ENCODE data around the gene CELSR3.

Gene CELSR3

DNA sequence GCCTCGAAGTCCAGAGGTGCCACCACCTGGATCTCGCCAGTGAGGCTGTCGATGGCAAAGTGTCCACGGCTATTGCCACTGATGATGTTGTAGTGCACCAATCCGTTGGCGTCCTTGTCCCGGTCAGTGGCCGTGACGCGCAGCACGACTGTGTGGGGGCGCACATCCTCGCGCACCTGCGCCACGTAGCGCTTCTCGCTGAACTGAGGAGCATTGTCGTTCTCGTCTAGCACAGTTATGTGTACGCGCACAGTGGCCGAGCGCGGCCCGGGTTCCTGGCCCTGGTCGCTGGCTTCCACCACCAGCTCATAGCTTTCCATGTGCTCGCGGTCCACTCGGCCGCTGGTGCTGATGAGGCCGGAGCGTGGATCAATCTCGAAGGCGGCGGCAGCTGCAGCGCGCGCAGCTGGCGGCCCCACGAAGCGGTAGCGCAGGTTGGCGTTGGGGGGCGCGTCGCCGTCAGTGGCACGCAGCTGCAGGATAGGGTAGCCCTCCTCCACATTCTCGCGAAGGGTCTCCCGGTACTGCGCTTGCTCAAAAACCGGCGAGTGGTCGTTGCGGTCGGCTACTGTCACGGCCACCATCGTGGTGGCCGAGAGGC, 1.8 kb downstream of the CELSR3 start:
- DNase-seq: no peak

DNA sequence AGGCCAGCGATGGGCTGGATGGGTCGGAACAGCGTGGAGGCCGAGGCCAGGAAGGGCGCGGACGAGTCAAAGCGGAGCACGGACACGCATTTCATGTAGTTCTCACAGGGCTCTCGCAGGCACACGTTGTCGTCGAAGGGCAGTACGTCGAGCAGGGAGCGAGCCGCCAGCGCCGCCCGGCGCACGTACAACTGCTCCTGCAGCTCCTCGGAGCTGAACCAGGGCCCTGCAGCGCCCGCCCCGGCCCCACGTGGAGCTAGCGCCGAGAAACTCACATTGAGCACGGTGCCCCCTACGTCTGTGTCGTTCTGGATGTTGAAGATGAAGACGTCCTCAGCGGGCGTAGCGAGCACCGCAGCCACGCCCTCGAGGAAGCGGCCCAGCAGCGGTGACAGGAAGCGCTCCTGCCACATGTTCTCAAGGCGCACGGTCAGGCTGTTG, 5.8 kb downstream of the CELSR3 start:
- no peak for DNase-seq

DNA sequence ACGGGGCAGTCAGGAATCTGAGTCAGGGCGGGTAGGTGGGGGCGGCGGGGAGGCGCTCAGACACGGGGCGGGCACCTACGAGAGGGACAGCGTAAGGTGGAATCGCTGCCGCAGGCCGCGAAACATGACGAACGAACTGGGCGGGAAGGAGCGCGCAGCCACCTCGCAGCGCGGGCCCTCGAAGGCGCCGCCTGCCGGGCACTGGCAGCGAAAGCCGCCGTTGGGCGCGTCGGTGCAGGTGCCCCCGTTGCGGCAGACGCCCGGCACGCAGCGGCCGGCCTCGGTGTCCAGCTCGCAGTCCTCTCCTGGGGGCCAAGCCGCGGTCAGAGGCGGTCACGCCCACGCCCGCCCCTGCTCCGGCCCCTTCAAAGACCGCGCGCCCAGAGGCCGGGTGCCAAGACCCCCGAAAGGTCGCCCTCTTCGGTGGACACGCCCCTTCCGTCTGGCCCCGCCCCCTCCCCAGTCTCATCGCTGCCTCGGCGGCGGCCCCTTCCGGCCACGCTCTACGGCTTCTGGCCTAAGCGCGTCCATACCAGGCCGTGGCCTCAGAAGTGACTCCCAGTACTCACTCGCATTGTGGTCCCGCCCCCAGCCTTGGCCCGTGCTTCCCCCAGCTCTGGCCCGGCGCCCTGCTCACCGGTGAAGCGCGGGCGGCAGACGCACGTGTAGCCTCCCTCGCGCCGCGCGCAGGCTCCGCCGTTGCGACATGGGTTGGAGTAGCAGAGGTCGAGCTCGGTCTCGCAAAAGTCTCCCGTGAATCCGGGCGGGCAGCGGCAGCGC, 6.4 kb downstream of the CELSR3 start:
- DNase-seq: no peak

DNA sequence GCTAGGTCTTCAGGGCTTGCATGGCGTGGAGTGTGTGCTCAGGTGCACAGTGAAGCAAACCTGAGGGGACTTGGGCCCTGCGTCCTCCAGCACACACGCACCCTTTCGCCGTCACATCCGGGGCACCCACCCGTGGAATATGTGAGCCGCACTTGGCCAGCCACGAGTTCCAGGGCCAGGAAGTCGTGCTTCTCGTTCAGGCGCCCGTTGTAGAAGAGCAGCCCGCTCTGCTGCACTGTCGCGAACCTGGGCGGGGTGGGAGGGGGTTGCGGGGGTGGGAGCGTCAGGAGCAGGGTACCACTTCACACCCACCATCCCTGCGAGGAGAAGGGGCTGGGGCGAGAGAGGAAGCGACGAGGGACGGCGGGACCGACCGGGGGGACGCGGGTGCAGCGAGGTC, 7.1 kb downstream of the CELSR3 start:
- DNase-seq: no peak

DNA sequence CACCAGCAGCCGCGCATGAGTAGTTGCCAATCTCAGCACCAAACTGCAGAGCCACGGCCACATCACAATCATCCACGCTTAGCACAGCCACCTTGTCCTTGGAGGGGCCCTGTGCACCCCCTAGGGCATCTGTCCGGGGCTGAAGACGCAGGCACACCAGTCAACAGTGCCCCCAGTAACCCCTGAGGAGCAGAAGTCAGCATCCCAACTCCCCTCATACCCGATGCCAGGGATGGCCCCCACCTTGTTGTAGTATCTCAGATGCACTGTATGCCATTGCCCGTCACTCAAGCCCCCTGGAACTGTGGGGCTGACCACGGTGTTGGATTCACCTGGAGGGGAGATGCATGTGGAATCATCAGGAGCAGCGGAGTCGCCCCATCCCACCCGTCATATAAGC, 7.6 kb downstream of the CELSR3 start:
- no peak for DNase-seq

GRCh38 chr3:48652923-48653715, 9.6 kb downstream of the CELSR3 start:
- no peak for DNase-seq

DNA sequence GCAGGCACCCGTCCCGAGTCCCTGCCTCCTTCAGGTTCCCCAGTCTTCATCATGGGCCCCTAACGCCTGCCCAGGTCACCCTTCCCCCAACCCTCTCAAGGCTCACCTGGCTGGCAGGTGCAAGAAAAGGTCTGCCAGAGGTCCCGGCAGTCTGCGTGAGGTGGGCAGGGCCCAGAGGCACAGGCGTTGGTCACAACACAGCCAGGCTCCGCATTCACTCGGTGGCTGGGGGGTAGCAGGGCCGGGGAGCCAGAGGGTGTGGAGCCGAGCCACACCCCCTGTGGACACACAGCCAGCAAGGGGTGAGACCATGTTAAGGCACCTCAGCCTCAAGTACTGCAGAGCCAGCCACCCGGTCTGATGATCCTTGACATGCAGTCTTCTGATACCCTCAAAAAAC, 10.9 kb downstream of the CELSR3 start:
- no peak for DNase-seq

DNA sequence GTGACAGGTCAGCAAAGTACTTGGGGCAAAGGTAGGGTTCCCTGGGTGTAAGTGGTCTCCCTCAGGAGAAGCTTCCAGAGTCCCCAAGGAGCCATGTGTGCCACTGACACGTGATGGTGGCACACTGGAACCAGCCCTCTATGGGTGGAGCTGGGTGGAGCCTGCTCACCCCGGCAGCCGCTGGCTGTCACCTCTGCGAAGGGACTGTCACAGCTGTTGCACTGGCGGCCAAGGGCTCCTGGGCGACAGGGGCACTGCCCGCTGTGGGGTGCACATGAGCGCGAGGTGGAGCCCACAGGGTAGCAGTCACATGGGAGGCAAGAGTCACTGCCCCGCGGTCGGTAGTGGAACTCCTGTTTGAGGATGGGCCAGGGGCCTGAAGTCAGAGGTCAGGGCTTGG, 12.0 kb downstream of the CELSR3 start:
- DNase-seq: no peak

DNA sequence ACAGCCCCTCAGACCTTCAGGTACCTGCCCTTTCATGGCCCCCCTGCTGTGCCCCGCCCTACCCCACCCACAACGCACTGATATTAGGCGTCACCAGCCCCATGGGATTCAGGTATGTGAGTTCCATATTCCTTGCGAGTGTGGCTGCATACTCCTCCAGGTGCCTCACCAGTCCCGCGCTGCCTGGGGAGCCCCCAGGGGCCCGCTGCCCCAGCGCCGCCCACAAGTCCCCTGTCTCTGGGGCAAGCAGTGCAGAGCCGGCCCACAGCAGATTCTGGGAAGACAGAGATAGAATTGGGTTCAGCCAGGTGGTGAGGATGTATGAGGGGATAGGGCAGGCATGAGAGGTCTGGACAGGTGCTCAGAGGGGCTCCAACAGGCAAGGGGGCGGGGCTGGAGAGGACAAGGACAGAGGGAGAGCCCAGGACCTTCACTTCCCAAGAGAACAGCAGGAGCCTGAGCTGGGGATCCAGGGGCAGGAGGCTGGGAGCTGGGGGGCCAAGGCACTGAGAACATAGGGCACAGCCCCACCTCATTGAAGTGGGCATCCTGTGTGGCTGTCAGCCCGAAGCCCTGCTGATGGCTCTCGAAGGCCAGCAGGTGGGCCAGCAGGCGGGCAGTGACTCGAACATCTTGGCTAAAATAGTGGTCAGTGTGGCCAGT, 14.4 kb downstream of the CELSR3 start:
- no peak for DNase-seq

- no peak for DNase-seq
Measured at GRCh38 chr3:48647714-48648113, 15.0 kb downstream of the CELSR3 start.

DNA sequence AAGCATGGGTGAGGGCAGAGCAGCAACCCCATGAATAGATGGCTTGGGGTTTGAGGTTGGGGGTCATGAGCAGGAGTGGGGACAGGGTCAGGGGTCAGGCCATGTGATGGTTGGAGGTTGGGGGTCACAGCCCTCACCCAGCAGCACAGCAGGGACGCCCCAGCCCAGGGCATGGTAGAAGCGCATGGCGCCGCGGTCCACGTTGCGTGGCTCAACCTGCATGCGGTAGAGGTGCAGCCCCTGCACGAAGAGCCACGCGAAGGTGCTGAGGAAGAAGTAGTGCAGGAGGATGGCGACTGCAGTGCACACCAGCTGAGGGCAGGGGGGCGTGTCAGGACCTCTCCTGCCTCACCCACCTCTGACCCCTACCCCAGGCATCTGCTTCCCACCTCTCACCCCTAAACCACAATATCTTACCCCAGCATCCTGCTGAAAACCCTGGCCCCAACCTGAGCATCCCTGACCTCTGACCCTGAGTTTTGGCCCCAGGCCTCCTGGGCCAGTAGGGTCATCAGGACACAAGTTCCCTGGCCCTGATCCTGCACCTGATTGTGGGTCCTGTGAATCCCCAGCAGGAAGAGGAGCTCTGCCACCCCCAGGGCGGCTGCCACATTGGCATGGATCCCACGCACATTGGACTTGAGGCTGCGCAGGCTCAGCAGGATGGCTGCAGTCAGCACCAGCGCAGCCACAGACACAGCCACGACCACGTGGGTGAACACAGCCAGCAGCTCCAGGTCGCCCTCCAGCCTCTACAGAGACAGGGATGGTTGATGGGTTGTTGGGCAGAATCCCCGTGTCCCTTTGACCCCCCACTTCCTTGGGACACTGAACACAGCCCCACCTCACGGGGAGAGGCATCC, 17.6 kb downstream of the CELSR3 start:
- DNase-seq: no peak

- DNase-seq: no peak
Measured at GRCh38 chr3:48642605-48643004, 20.1 kb downstream of the CELSR3 start.

GRCh38 chr3:48641396-48641795, 21.3 kb downstream of the CELSR3 start:
- DNase-seq: no peak

DNA sequence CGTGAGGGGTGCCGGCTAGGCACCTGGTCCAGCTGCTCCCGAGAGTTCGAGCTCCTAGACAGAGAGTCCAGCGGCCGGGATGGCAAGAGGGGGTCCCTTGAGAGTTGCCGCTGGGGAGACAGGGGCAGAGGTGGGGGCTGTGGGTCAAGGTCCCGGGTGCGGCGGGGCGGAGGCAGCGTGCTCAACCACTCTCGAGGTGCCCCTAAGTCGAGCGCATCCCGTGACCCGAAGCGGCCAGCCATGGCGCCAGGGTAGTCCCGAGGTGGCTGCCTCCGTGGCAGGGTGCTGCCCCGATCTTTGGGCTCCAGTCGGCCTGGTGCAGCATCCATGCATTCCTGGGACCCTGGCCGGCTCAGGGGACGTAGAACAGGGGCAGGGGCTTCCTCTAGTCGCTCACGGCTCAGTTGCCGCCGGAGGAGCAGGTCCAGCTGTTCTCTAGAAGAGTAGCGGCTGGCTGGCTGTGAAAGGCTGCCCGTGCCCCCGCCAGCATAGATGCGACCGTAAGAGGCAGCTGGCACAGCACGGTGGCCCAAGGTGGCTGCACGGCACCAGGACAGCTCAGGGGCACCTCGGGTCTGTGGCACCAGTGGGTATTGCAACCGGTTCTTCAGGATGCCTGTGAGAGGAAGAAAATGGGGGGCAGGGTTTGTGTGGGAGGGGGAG, 22.6 kb downstream of the CELSR3 start:
- DNase-seq: no peak

DNA sequence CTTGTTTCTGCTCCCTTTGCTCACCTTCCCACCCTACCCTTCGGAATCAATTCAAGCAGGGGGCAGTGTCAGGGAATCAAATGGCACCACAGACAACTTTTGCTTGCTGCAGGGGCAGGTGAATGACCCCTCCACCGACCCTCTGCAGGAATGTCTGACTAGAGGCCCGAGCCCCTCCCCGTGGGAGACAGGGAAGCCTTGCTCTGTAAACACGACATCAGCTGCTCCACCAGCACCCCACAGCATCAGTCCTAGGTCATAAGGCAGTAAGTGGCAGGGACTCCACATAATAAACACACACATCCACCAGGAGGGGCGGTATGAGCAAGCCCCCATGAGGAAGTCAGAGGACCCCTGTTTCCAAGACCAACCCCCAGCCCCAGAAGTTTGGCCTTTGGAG, 25.4 kb downstream of the CELSR3 start:
- DNase-seq: no peak

DNA sequence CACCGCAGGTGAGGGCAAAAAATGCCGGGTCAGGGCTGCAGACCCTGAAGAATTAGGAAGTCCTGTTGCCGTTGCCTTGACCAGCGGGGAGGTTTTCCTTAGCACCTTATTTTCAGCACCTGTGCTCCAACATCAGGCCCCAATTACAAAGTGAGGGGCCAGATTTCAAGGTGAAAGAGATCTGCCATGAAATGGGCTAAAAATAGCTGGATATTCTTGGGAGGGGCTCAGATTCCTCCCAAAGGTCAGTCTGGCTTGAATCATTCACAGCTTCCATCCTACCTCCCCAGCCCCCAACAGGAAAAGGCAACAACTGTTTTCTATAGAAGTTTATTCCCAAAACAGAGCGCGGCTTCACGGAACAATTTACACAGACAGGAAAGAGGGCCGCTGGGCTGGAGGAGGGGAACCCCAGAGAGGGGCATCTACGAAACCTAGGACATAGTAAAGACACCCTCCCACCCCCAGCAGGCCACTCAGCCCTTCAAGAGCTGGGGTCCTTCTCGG, 26.5 kb downstream of the CELSR3 start:
- DNase-seq: no peak

- DNase-seq: peak; percentile 66
Measured at GRCh38 chr3:48635222-48636021, 27.3 kb downstream of the CELSR3 start, which contains the start of gene SLC26A6. Gene SLC26A6 (minus strand): TSS chr3:48635461. CDS start chr3:48635393, 68 bp downstream.

GRCh38 chr3:48634661-48635221, 27.9 kb downstream of the CELSR3 start:
- DNase-seq: no peak

- DNase-seq: no peak
Measured at GRCh38 chr3:48633743-48634142, 28.9 kb downstream of the CELSR3 start.

DNA sequence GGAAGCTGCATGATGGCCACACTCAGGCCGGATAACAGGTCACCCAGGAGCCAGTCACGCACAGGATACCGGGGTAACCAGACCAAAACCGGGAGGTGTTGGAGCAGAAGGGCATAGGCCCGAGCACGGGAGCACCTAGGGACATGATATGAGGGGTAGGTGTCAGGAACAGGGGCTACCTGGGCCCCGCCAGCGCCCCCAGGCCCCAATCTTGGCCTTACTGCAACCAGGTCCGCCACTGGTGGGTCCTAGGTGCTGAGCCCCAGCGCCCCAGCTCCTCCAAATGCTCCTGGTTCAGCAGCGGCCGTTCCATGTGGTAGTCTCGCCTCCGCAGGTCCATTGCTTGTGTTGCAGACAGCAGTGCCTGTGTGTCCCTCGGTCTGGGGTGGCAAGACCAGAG, 29.4 kb downstream of the CELSR3 start:
- no peak for DNase-seq
